ENCODE results near the gene CYB5RL.

CYB5RL gene

GRCh38 chr1:54219688-54220003 is 19.8 kb upstream of the CYB5RL start:
- no peak for TF ChIP-seq FOXP2 (optimal IDR thresholded peaks at IDR 0.05; ENCODE audit: borderline replicate concordance, extremely low read depth, extremely low read length, insufficient read depth)
- TF ChIP-seq, protein P1, sequence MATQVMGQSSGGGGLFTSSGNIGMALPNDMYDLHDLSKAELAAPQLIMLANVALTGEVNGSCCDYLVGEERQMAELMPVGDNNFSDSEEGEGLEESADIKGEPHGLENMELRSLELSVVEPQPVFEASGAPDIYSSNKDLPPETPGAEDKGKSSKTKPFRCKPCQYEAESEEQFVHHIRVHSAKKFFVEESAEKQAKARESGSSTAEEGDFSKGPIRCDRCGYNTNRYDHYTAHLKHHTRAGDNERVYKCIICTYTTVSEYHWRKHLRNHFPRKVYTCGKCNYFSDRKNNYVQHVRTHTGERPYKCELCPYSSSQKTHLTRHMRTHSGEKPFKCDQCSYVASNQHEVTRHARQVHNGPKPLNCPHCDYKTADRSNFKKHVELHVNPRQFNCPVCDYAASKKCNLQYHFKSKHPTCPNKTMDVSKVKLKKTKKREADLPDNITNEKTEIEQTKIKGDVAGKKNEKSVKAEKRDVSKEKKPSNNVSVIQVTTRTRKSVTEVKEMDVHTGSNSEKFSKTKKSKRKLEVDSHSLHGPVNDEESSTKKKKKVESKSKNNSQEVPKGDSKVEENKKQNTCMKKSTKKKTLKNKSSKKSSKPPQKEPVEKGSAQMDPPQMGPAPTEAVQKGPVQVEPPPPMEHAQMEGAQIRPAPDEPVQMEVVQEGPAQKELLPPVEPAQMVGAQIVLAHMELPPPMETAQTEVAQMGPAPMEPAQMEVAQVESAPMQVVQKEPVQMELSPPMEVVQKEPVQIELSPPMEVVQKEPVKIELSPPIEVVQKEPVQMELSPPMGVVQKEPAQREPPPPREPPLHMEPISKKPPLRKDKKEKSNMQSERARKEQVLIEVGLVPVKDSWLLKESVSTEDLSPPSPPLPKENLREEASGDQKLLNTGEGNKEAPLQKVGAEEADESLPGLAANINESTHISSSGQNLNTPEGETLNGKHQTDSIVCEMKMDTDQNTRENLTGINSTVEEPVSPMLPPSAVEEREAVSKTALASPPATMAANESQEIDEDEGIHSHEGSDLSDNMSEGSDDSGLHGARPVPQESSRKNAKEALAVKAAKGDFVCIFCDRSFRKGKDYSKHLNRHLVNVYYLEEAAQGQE (IDR thresholded peaks at IDR 0.05; ENCODE audit: insufficient read depth in 1 of 2, low read depth in 2 of 2, low read length in 2 of 2) = no peak

- no peak for TF ChIP-seq POLR2AphosphoS5 (IDR thresholded peaks at IDR 0.05; ENCODE audit: low read depth, low read length)
- no peak for TF ChIP-seq SIN3A (IDR thresholded peaks at IDR 0.05; ENCODE audit: borderline replicate concordance, insufficient read depth, low read length)
- TF ChIP-seq FOXP2 (optimal IDR thresholded peaks at IDR 0.05; ENCODE audit: borderline replicate concordance, extremely low read depth, extremely low read length, insufficient read depth) = no peak
- TF ChIP-seq TAF1 (IDR thresholded peaks at IDR 0.05; ENCODE audit: borderline replicate concordance, insufficient read depth, low read length) = no peak
- TF ChIP-seq, protein P1 (IDR thresholded peaks at IDR 0.05; ENCODE audit: insufficient read depth in 1 of 2, low read depth in 2 of 2, low read length in 2 of 2) = no peak
Measured at GRCh38 chr1:54218883-54219687, 19.3 kb upstream of the CYB5RL start.

GRCh38 chr1:54215523-54215922 is 15.7 kb upstream of the CYB5RL start:
- TF ChIP-seq TAF1 (IDR thresholded peaks at IDR 0.05; ENCODE audit: borderline replicate concordance, insufficient read depth, low read length) (no peak), POLR2AphosphoS5 (IDR thresholded peaks at IDR 0.05; ENCODE audit: low read depth, low read length) (no peak), SIN3A (IDR thresholded peaks at IDR 0.05; ENCODE audit: borderline replicate concordance, insufficient read depth, low read length) (no peak), FOXP2 (optimal IDR thresholded peaks at IDR 0.05; ENCODE audit: borderline replicate concordance, extremely low read depth, extremely low read length, insufficient read depth) (no peak)
- TF ChIP-seq, protein P1 (IDR thresholded peaks at IDR 0.05; ENCODE audit: insufficient read depth in 1 of 2, low read depth in 2 of 2, low read length in 2 of 2) = no peak

- TF ChIP-seq TAF1 (IDR thresholded peaks at IDR 0.05; ENCODE audit: borderline replicate concordance, insufficient read depth, low read length) (no peak), FOXP2 (optimal IDR thresholded peaks at IDR 0.05; ENCODE audit: borderline replicate concordance, extremely low read depth, extremely low read length, insufficient read depth) (no peak), POLR2AphosphoS5 (IDR thresholded peaks at IDR 0.05; ENCODE audit: low read depth, low read length) (no peak), SIN3A (IDR thresholded peaks at IDR 0.05; ENCODE audit: borderline replicate concordance, insufficient read depth, low read length) (no peak)
- TF ChIP-seq, protein P1 (IDR thresholded peaks at IDR 0.05; ENCODE audit: insufficient read depth in 1 of 2, low read depth in 2 of 2, low read length in 2 of 2) = no peak
Measured at GRCh38 chr1:54212872-54213271, 13.0 kb upstream of the CYB5RL start.

GRCh38 chr1:54207287-54207686 is 7.5 kb upstream of the CYB5RL start:
- TF ChIP-seq, protein P1 (IDR thresholded peaks at IDR 0.05; ENCODE audit: insufficient read depth in 1 of 2, low read depth in 2 of 2, low read length in 2 of 2) = no peak
- TF ChIP-seq SIN3A (IDR thresholded peaks at IDR 0.05; ENCODE audit: borderline replicate concordance, insufficient read depth, low read length) (no peak), POLR2AphosphoS5 (IDR thresholded peaks at IDR 0.05; ENCODE audit: low read depth, low read length) (no peak), FOXP2 (optimal IDR thresholded peaks at IDR 0.05; ENCODE audit: borderline replicate concordance, extremely low read depth, extremely low read length, insufficient read depth) (no peak), TAF1 (IDR thresholded peaks at IDR 0.05; ENCODE audit: borderline replicate concordance, insufficient read depth, low read length) (no peak)

All from PFSK-1 (cell line).